Peyer's patch (tissue), 4 donors: Measurements from ENCODE around the gene SMTNL2. TPM values are rescaled to one million over a fixed set of nuclear protein-coding genes. Genes with fewer than 3 reads are reported as not detected.
"Not testable (repeated sequence)": the region's sequence is repeated elsewhere in the genome, so short reads cannot be mapped to it uniquely, and the experiment has no call there.

Source experiments
- DNase-seq, 3 donors: peaks; one replicate each; pipeline ENCODE4 v3.0.0-alpha.2; 2017 to 2019
- H3K27ac ChIP-seq, 4 donors: fragments of 200-600 bp; sonication (generic); one replicate each; pipeline ENCODE4 v1.5.1; 2016 to 2019
- H3K27me3 ChIP-seq, 2 donors: fragments of 200-600 bp; sonication (generic); one replicate each; pipeline ENCODE4 v1.5.1; 2019
- H3K36me3 ChIP-seq, 3 donors: fragments of 200-600 bp; sonication (generic); one replicate each; pipeline ENCODE4 v1.5.1; 2016 to 2019
- H3K4me1 ChIP-seq, 4 donors: fragments of 200-600 bp; sonication (generic); one replicate each; pipeline ENCODE4 v1.5.1; 2016 to 2019
- H3K4me3 ChIP-seq, 4 donors: fragments of 200-600 bp; sonication (generic); 1 replicate in 3 of 4; 2 replicates in 1 of 4; pipeline ENCODE4 v1.5.1; 2016 to 2019; ENCODE audit warnings: mild to moderate bottlenecking in 1 of 4
- H3K9me3 ChIP-seq, 4 donors: fragments of 200-600 bp; sonication (generic); one replicate each; pipeline ENCODE4 v1.5.1; 2016 to 2019; ENCODE audit warnings: mild to moderate bottlenecking in 1 of 4
- CTCF ChIP-seq, 6 experiments: fragments of 450-650 bp in 4 of 6; fragments of 200-600 bp in 2 of 6; sonication (generic) in 1 of 6; IDR thresholded peaks; one replicate each; pipeline ENCODE4 v1.5.1; 2017 to 2019; ENCODE audit warnings: antibody characterized with exemption in 6 of 6, mild to moderate bottlenecking in 3 of 6, moderate library complexity in 1 of 6
- POLR2A ChIP-seq, 2 donors: fragments of 450-650 bp; IDR thresholded peaks; one replicate each; pipeline ENCODE4 v1.5.1; 2017; ENCODE audit warnings: antibody characterized with exemption in 2 of 2, mild to moderate bottlenecking in 2 of 2, moderate library complexity in 2 of 2
- total RNA-seq, 4 donors: library from RNA; depleted of rRNA; stranded (reverse); fragments of >200 nt; gene quantifications; one replicate each; pipeline ENCODE4 v1.1.0, GENCODE V29; 2016

The SMTNL2 gene
- total RNA-seq, 4 donors from 2014 or later: 1.2 TPM; not detected in 3

GRCh38 chr17:4586043-4586442, 1.7 kb downstream of the SMTNL2 start:
- peaks cover 0 to 7% of the 10 kb centered on the region in 2 donors for H3K27me3 ChIP-seq
- no peak overlapping the region for H3K4me3 ChIP-seq
- H3K9me3 ChIP-seq: no peaks in the 10 kb centered on the region
- no peak overlapping the region for H3K27ac ChIP-seq
- DNase-seq: no peak
- no peak for TF ChIP-seq CTCF (IDR thresholded peaks at IDR 0.05)
- TF ChIP-seq POLR2A (IDR thresholded peaks at IDR 0.05): no peak
- no peaks in the 10 kb centered on the region for H3K36me3 ChIP-seq
- peaks cover 0 to 18% (median 7%) of the 10 kb centered on the region in 4 donors for H3K4me1 ChIP-seq

GRCh38 chr17:4587195-4587594, 2.9 kb downstream of the SMTNL2 start:
- no peak for DNase-seq
- Histone ChIP-seq H3K36me3 (no peaks in the 10 kb centered on the region), H3K9me3 (no peaks in the 10 kb centered on the region), H3K4me1 (peaks cover 0 to 18% (median 7%) of the 10 kb centered on the region in 4 donors), H3K27me3 (peaks cover 0 to 7% of the 10 kb centered on the region in 2 donors), H3K4me3 (no peak overlapping the region), H3K27ac (no peak overlapping the region)
- TF ChIP-seq POLR2A (IDR thresholded peaks at IDR 0.05) (no peak), CTCF (IDR thresholded peaks at IDR 0.05) (no peak)

- H3K27ac ChIP-seq: no peak overlapping the region
- H3K4me3 ChIP-seq: no peak overlapping the region
- H3K36me3 ChIP-seq: no peaks in the 10 kb centered on the region
- no peak for DNase-seq
- H3K27me3 ChIP-seq: peaks cover 0 to 7% of the 10 kb centered on the region in 2 donors
- H3K4me1 ChIP-seq: peaks cover 0 to 18% (median 7%) of the 10 kb centered on the region in 4 donors
- TF ChIP-seq POLR2A (IDR thresholded peaks at IDR 0.05) (no peak), CTCF (IDR thresholded peaks at IDR 0.05) (no peak)
- H3K9me3 ChIP-seq: no peaks in the 10 kb centered on the region
Measured at GRCh38 chr17:4587803-4588202, 3.5 kb downstream of the SMTNL2 start.

- Histone ChIP-seq H3K36me3 (no peaks in the 10 kb centered on the region), H3K9me3 (no peaks in the 10 kb centered on the region), H3K27me3 (peaks cover 0 to 7% of the 10 kb centered on the region in 2 donors), H3K4me3 (no peak overlapping the region), H3K27ac (no peak overlapping the region), H3K4me1 (peaks cover 0 to 18% (median 7%) of the 10 kb centered on the region in 4 donors)
- DNase-seq: no peak
- no peak for TF ChIP-seq CTCF (IDR thresholded peaks at IDR 0.05)
- TF ChIP-seq POLR2A (IDR thresholded peaks at IDR 0.05): no peak
Measured at GRCh38 chr17:4588391-4588790, 4.1 kb downstream of the SMTNL2 start.

- no peak overlapping the region for H3K4me3 ChIP-seq
- H3K27me3 ChIP-seq: peaks cover 0 to 6% of the 10 kb centered on the region in 2 donors
- DNase-seq: no peak
- H3K36me3 ChIP-seq: no peaks in the 10 kb centered on the region
- H3K9me3 ChIP-seq: no peaks in the 10 kb centered on the region
- peaks cover 0 to 12% (median 5%) of the 10 kb centered on the region in 4 donors for H3K4me1 ChIP-seq
- no peak for TF ChIP-seq CTCF (IDR thresholded peaks at IDR 0.05)
- no peak for TF ChIP-seq POLR2A (IDR thresholded peaks at IDR 0.05)
- H3K27ac ChIP-seq: no peak overlapping the region
Measured at GRCh38 chr17:4588898-4589625, 4.7 kb downstream of the SMTNL2 start.

GRCh38 chr17:4590042-4590441, 5.7 kb downstream of the SMTNL2 start:
- H3K9me3 ChIP-seq, H3K4me3 ChIP-seq, H3K27me3 ChIP-seq, H3K36me3 ChIP-seq, H3K4me1 ChIP-seq, DNase-seq, H3K27ac ChIP-seq: not testable (repeated sequence)
